PFSK-1 (cell line): ENCODE measurements around the gene THAP5.

Experiments
- FOXP2 ChIP-seq: optimal IDR thresholded peaks from 2 replicates; pipeline ENCODE3; 2011; ENCODE audit warnings: borderline replicate concordance, control low read depth, inconsistent platforms; ENCODE audit not compliant: insufficient read depth; ENCODE audit errors: extremely low read length, extremely low read depth
- POLR2AphosphoS5 ChIP-seq: IDR thresholded peaks from 2 replicates; pipeline ENCODE4 v1.6.1; 2012; ENCODE audit warnings: low read depth, mild to moderate bottlenecking, control low read depth, low read length, moderate library complexity
- SIN3A ChIP-seq: IDR thresholded peaks from 2 replicates; pipeline ENCODE4 v1.6.1; 2012; ENCODE audit warnings: mild to moderate bottlenecking, low read length, moderate library complexity, borderline replicate concordance; ENCODE audit not compliant: insufficient read depth
- TAF1 ChIP-seq: IDR thresholded peaks from 2 replicates; pipeline ENCODE4 v1.6.1; 2012; ENCODE audit warnings: low read length, control low read depth, borderline replicate concordance; ENCODE audit not compliant: insufficient read depth
- TF ChIP-seq, protein P1 (sequence below), 2 experiments: IDR thresholded peaks; 2 replicates each; pipeline versions ENCODE4 v1.6.1 to v1.8.0; 2011 to 2012; ENCODE audit warnings: low read depth in 2 of 2, low read length in 2 of 2, control low read depth in 1 of 2, inconsistent platforms in 1 of 2, mild to moderate bottlenecking in 1 of 2, moderate library complexity in 1 of 2; ENCODE audit not compliant: insufficient read depth in 1 of 2

The THAP5 gene

DNA sequence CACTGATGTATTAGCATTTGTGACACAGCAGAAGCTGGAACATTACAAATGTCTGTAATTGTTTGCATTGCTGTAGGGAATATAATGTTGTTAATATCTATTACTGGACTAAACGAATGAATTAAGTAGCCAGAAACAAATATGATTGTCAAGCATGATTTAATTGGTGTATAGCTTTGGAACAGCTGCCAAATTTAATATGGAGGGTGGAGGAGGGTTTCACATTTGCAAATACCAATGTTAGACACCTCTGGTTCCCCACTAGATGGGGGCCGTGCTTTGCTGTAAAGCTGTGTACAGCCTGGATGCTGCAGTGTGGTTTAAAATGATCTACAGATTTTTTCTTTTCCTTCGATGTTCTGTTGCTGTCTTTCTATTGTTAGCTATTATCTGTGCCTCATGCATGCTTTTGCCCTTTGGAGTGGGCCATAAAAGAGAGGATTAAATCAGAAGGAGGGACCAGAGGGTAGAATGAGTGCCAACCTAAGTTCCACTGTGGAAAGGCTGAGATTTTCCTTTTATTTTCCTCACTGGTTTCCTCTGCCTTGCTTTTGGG, 23.2 kb upstream of the THAP5 start:
- TF ChIP-seq FOXP2 = no peak
- TF ChIP-seq, protein P1, sequence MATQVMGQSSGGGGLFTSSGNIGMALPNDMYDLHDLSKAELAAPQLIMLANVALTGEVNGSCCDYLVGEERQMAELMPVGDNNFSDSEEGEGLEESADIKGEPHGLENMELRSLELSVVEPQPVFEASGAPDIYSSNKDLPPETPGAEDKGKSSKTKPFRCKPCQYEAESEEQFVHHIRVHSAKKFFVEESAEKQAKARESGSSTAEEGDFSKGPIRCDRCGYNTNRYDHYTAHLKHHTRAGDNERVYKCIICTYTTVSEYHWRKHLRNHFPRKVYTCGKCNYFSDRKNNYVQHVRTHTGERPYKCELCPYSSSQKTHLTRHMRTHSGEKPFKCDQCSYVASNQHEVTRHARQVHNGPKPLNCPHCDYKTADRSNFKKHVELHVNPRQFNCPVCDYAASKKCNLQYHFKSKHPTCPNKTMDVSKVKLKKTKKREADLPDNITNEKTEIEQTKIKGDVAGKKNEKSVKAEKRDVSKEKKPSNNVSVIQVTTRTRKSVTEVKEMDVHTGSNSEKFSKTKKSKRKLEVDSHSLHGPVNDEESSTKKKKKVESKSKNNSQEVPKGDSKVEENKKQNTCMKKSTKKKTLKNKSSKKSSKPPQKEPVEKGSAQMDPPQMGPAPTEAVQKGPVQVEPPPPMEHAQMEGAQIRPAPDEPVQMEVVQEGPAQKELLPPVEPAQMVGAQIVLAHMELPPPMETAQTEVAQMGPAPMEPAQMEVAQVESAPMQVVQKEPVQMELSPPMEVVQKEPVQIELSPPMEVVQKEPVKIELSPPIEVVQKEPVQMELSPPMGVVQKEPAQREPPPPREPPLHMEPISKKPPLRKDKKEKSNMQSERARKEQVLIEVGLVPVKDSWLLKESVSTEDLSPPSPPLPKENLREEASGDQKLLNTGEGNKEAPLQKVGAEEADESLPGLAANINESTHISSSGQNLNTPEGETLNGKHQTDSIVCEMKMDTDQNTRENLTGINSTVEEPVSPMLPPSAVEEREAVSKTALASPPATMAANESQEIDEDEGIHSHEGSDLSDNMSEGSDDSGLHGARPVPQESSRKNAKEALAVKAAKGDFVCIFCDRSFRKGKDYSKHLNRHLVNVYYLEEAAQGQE (IDR thresholded peaks at IDR 0.05; ENCODE audit: insufficient read depth in 1 of 2, low read depth in 2 of 2, low read length in 2 of 2) = no peak
- TF ChIP-seq TAF1 = no peak
- no peak for TF ChIP-seq POLR2AphosphoS5
- no peak for TF ChIP-seq SIN3A

DNA sequence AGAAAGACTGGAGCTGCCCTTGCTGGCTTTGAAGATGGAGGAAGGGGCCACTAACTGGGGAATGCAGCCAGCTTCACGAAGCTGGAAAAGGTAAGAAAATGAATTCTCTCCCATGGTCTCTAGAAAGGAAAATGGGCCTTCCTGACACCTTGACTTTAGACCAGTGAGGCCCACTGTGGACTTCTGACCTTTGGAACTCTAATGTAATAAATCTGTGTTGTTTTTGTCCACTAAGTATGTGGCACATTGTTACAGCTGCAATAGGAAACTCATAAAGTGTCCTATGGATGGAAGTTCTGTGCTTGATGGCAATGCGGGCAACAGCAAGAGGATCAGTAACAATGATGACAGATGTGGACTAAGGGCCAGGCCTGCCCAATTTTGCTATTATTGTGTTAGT, 21.1 kb upstream of the THAP5 start:
- TF ChIP-seq, protein P1 (IDR thresholded peaks at IDR 0.05; ENCODE audit: insufficient read depth in 1 of 2, low read depth in 2 of 2, low read length in 2 of 2) = no peak
- TF ChIP-seq TAF1 (no peak), SIN3A (no peak), FOXP2 (no peak), POLR2AphosphoS5 (no peak)

DNA sequence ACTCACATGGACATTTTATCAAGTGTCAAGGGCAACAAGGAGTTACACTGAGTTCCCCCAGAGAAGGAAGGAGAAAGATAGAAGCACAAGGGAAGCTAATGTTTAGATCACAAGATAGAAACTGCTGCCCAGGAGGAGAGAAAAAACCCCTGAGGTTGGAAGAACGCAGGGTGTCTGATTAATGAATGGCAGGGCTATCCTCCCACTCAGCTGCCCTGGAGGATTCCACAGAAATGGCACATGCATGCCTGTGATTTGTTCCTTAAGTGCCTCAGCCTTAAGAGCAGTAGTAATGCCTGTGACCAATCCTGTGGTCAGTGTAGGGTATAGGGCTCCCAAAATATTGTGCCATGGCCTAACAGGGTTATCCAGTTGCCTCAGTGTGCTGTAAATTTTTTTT, 20.4 kb upstream of the THAP5 start:
- TF ChIP-seq, protein P1 (IDR thresholded peaks at IDR 0.05; ENCODE audit: insufficient read depth in 1 of 2, low read depth in 2 of 2, low read length in 2 of 2) = no peak
- TF ChIP-seq TAF1 (no peak), POLR2AphosphoS5 (no peak), SIN3A (no peak), FOXP2 (no peak)

DNA sequence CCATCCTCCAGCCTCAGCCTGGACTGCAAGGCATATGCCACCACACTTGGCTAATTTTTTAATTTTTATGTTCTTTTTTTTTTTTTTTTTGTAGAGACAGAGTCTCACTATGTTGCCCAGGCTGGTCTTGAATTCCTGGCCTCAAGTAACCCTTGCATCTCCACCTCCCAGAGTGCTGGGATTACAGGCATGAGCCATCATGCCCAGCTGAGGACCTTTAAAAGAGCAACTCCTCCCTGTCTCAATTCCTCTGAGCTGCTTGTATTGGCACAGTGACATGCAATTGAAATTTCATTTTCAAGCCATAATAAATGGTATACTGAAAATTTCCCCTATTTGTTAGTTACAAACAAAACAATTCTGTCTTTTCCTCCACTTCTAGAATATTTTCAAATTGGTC, 19.7 kb upstream of the THAP5 start:
- TF ChIP-seq SIN3A = no peak
- TF ChIP-seq, protein P1 (IDR thresholded peaks at IDR 0.05; ENCODE audit: insufficient read depth in 1 of 2, low read depth in 2 of 2, low read length in 2 of 2) = no peak
- TF ChIP-seq FOXP2 = no peak
- no peak for TF ChIP-seq TAF1
- TF ChIP-seq POLR2AphosphoS5 = no peak

DNA sequence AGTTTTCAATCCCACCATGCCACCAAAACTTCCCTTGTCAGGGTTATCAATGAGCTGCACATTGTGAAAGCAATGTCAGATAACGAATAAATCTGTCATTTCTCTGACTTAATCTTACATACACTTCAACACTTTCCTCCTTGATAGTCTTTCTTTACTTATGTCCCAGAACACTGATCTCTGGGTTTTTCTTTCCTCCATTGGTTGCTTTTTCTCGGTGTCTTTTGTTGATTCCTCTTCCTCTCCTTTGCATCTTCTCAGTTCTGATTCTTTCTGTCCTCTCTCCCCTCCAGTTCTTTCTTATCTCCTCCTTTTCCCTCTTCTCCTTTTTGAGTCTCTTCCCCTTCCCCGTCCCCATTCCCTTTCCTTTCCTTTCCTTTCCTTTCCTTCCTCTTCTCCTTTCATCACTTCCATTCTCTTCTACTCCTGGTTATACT, 16.8 kb upstream of the THAP5 start:
- TF ChIP-seq TAF1 (no peak), POLR2AphosphoS5 (no peak), SIN3A (no peak), FOXP2 (no peak)
- TF ChIP-seq, protein P1 (IDR thresholded peaks at IDR 0.05; ENCODE audit: insufficient read depth in 1 of 2, low read depth in 2 of 2, low read length in 2 of 2) = no peak
